H1 (cell line): Measurements from ENCODE around the gene ASIC1. TPM values are rescaled to one million over a fixed set of nuclear protein-coding genes. Genes with fewer than 3 reads are reported as not detected.

Experiments used
- CTCF ChIA-PET: fragments of 300-600 bp; sonication (Branson Sonifier 250); formaldehyde crosslinking; loops from one replicate; lab custom pipeline; 2021; ENCODE audit not compliant: partially characterized antibody; lab: Charles Lee
- POLR2A ChIA-PET: fragments of 300-600 bp; sonication (Branson Sonifier 250); formaldehyde crosslinking; loops from one replicate; lab custom pipeline; 2021; ENCODE audit warnings: inconsistent platforms; ENCODE audit not compliant: partially characterized antibody; lab: Charles Lee
- DNase-seq, 2 experiments: peaks; one replicate each; pipeline versions ENCODE4 v3.0.0 to v3.0.0-alpha.2; 2010 to 2022; ENCODE audit warnings: low spot score in 2 of 2, low read depth in 1 of 2, mixed read lengths in 1 of 2
- FAIRE-seq: peaks from 2 replicates; lab custom pipeline; 2011; peaks lifted over from hg19 to GRCh38; lab: Jason Lieb, UNC
- H2AFZ ChIP-seq: 2 replicates; pipeline ENCODE4 v1.8.1; 2012; ENCODE audit warnings: low read length, inconsistent platforms
- H2AK5ac ChIP-seq: 2 replicates; pipeline ENCODE4 v1.6.1; 2013; ENCODE audit warnings: low read depth, low read length
- H2BK120ac ChIP-seq: replicated peaks from 2 replicates; pipeline ENCODE3; 2013; ENCODE audit warnings: low read depth, low read length, inconsistent platforms
- H2BK12ac ChIP-seq: 2 replicates; pipeline ENCODE4 v1.6.1; 2013; ENCODE audit warnings: low read depth, low read length
- H2BK15ac ChIP-seq: 2 replicates; pipeline ENCODE4 v1.6.1; 2013; ENCODE audit warnings: low read length
- H2BK20ac ChIP-seq: 2 replicates; pipeline ENCODE4 v1.6.1; 2013; ENCODE audit warnings: low read length
- H2BK5ac ChIP-seq: 2 replicates; pipeline ENCODE4 v1.6.1; 2013; ENCODE audit warnings: low read depth, low read length
- H3K14ac ChIP-seq: 2 replicates; pipeline ENCODE4 v1.6.1; 2013; ENCODE audit warnings: inconsistent platforms; ENCODE audit not compliant: insufficient read length
- H3K18ac ChIP-seq: 2 replicates; pipeline ENCODE4 v1.6.1; 2013; ENCODE audit warnings: low read length; ENCODE audit errors: extremely low read depth
- H3K23ac ChIP-seq: 2 replicates; pipeline ENCODE4 v1.6.1; 2013; ENCODE audit warnings: inconsistent platforms; ENCODE audit not compliant: insufficient read length
- H3K23me2 ChIP-seq: 2 replicates; pipeline ENCODE4 v1.6.1; 2013; ENCODE audit warnings: low read depth, low read length
- H3K27ac ChIP-seq: 2 replicates; pipeline ENCODE4 v1.6.1; 2011; ENCODE audit warnings: low read depth, low read length, inconsistent platforms
- H3K27me3 ChIP-seq, 4 experiments: replicated peaks in 1 of 4; 1 replicate in 1 of 4; 2 replicates in 3 of 4; pipeline versions ENCODE4 v1.6.1 to v1.8.1; 2011 to 2013; ENCODE audit warnings: low read length in 3 of 4, mild to moderate bottlenecking in 3 of 4, inconsistent platforms in 2 of 4, mixed read lengths in 2 of 4, moderate library complexity in 1 of 4; ENCODE audit not compliant: control insufficient read depth in 3 of 4, insufficient read depth in 3 of 4; ENCODE audit errors: extremely low read depth in 1 of 4
- H3K36me3 ChIP-seq, 4 experiments: 2 replicates each; pipeline versions ENCODE4 v1.6.1 to v1.8.1; 2011 to 2013; ENCODE audit warnings: mild to moderate bottlenecking in 4 of 4, low read length in 3 of 4, moderate library complexity in 2 of 4, control low read depth in 1 of 4, inconsistent platforms in 1 of 4; ENCODE audit not compliant: insufficient read depth in 4 of 4, control insufficient read depth in 2 of 4
- H3K4ac ChIP-seq: replicated peaks from 2 replicates; pipeline ENCODE3; 2013; ENCODE audit warnings: low read length, low read depth, mixed read lengths, inconsistent platforms; ENCODE audit not compliant: insufficient read length
- H3K4me1 ChIP-seq, 4 experiments: replicated peaks in 1 of 4; 1 replicate in 1 of 4; 2 replicates in 3 of 4; pipeline versions ENCODE4 v1.6.1 to v1.8.1; 2011 to 2013; ENCODE audit warnings: low read length in 3 of 4, inconsistent platforms in 2 of 4, mixed read lengths in 1 of 4; ENCODE audit not compliant: insufficient read depth in 4 of 4, control insufficient read depth in 3 of 4
- H3K4me2 ChIP-seq, 2 experiments: 2 replicates each; pipeline versions ENCODE4 v1.6.1 to v1.8.1; 2011 to 2013; ENCODE audit warnings: low read depth in 2 of 2, low read length in 2 of 2, control low read depth in 1 of 2, inconsistent platforms in 1 of 2, mild to moderate bottlenecking in 1 of 2; ENCODE audit not compliant: insufficient read depth in 1 of 2
- H3K4me3 ChIP-seq, 4 experiments: fragments of 200-600, 300-600 bp in 1 of 4; sonication (generic), shearing (Covaris generic), sonication (Bioruptor Twin) in 1 of 4; 2 replicates each; pipeline versions ENCODE4 v1.5.1 to v1.8.1; 2011 to 2016; ENCODE audit warnings: low read length in 4 of 4, low read depth in 3 of 4, control low read depth in 2 of 4, inconsistent platforms in 2 of 4, mild to moderate bottlenecking in 2 of 4, mixed read lengths in 1 of 4, moderate library complexity in 1 of 4; ENCODE audit not compliant: insufficient read depth in 2 of 4; ENCODE audit errors: extremely low read depth in 1 of 4
- H3K56ac ChIP-seq: replicated peaks from 2 replicates; pipeline ENCODE3; 2013; ENCODE audit warnings: low read depth, mild to moderate bottlenecking, mixed read lengths, low read length, inconsistent platforms; ENCODE audit not compliant: insufficient read length
- H3K79me1 ChIP-seq: 2 replicates; pipeline ENCODE4 v1.6.1; 2013; ENCODE audit warnings: low read depth, low read length, control low read depth
- H3K79me2 ChIP-seq, 2 experiments: 2 replicates each; pipeline versions ENCODE4 v1.6.1 to v1.8.1; 2012 to 2013; ENCODE audit warnings: low read length in 2 of 2, mild to moderate bottlenecking in 2 of 2, inconsistent platforms in 1 of 2; ENCODE audit not compliant: insufficient read depth in 2 of 2, control insufficient read depth in 1 of 2
- H3K9ac ChIP-seq, 4 experiments: replicated peaks in 1 of 4; 1 replicate in 1 of 4; 2 replicates in 3 of 4; pipeline versions ENCODE4 v1.6.1 to v1.8.1; 2011 to 2013; ENCODE audit warnings: low read depth in 3 of 4, low read length in 3 of 4, control low read depth in 2 of 4, mild to moderate bottlenecking in 2 of 4, moderate library complexity in 2 of 4, inconsistent platforms in 1 of 4; ENCODE audit errors: extremely low read depth in 1 of 4
- H3K9me3 ChIP-seq, 2 experiments: 2 replicates each; pipeline versions ENCODE4 v1.6.1 to v1.8.1; 2012 to 2013; ENCODE audit warnings: mild to moderate bottlenecking in 2 of 2, moderate library complexity in 2 of 2, control low read depth in 1 of 2, inconsistent platforms in 1 of 2, low read depth in 1 of 2, low read length in 1 of 2, mixed read lengths in 1 of 2; ENCODE audit not compliant: insufficient read depth in 2 of 2
- H4K20me1 ChIP-seq, 2 experiments: replicated peaks in 1 of 2; 2 replicates each; pipeline versions ENCODE3 to v1.8.1; 2011 to 2013; ENCODE audit warnings: inconsistent platforms in 2 of 2, low read length in 2 of 2, mild to moderate bottlenecking in 1 of 2; ENCODE audit not compliant: insufficient read depth in 2 of 2, control insufficient read depth in 1 of 2
- H4K5ac ChIP-seq: 2 replicates; pipeline ENCODE4 v1.6.1; 2013; ENCODE audit warnings: low read length, low read depth, mixed read lengths, inconsistent platforms; ENCODE audit not compliant: insufficient read length
- H4K8ac ChIP-seq: 2 replicates; pipeline ENCODE4 v1.8.0; 2013; ENCODE audit warnings: mild to moderate bottlenecking, moderate library complexity, low read length, inconsistent platforms; ENCODE audit not compliant: insufficient read depth; ENCODE audit errors: extremely low read depth
- H4K91ac ChIP-seq: replicated peaks from 2 replicates; pipeline ENCODE3; 2013; ENCODE audit warnings: low read length, mixed read lengths, inconsistent platforms; ENCODE audit not compliant: insufficient read length
- ASH2L ChIP-seq: fragments of 200-600, 300-600 bp; sonication (generic); IDR thresholded peaks from one replicate; pipeline ENCODE4 v1.7.1; 2017; ENCODE audit warnings: low read length
- CBX5 ChIP-seq: fragments of 300-800, 300-1000 bp; sonication (generic); IDR thresholded peaks from 2 replicates; pipeline ENCODE4 v1.7.1; 2016; ENCODE audit warnings: antibody characterized with exemption, low read length, low read depth
- EGR1 ChIP-seq: IDR thresholded peaks from 2 replicates; pipeline ENCODE4 v1.6.1; 2011; ENCODE audit warnings: low read depth, low read length, borderline replicate concordance
- GABPA ChIP-seq: IDR thresholded peaks from 2 replicates; pipeline ENCODE4 v1.6.1; 2011; ENCODE audit warnings: mild to moderate bottlenecking, low read length, moderate library complexity, borderline replicate concordance; ENCODE audit not compliant: insufficient read depth
- HDAC2 ChIP-seq, 2 experiments: fragments of 300-600 bp in 1 of 2; sonication (generic) in 1 of 2; IDR thresholded peaks; 2 replicates each; pipeline ENCODE4 v1.6.1; 2011 to 2012; ENCODE audit warnings: low read depth in 2 of 2, low read length in 2 of 2, mild to moderate bottlenecking in 2 of 2, moderate library complexity in 2 of 2, borderline replicate concordance in 1 of 2, inconsistent platforms in 1 of 2
- KDM1A ChIP-seq: fragments of 200-600, 300-600 bp; sonication (generic); IDR thresholded peaks from 2 replicates; pipeline ENCODE4 v1.7.1; 2016; ENCODE audit warnings: mild to moderate bottlenecking, low read length, borderline replicate concordance
- MAX ChIP-seq: IDR thresholded peaks from 2 replicates; pipeline ENCODE4 v1.6.1; 2012; ENCODE audit warnings: inconsistent platforms
- RFX5 ChIP-seq: IDR thresholded peaks from 2 replicates; pipeline ENCODE4 v1.6.1; 2011; ENCODE audit warnings: low read depth, low read length, improper control_type of control experiment, borderline replicate concordance
- RXRA ChIP-seq: IDR thresholded peaks from 2 replicates; pipeline ENCODE4 v1.6.1; 2011; ENCODE audit warnings: low read depth, mild to moderate bottlenecking, low read length, moderate library complexity; ENCODE audit not compliant: insufficient read depth
- TAF1 ChIP-seq: IDR thresholded peaks from 2 replicates; pipeline ENCODE4 v1.6.1; 2011; ENCODE audit warnings: mild to moderate bottlenecking, low read depth, low read length
- TBP ChIP-seq: IDR thresholded peaks from 2 replicates; pipeline ENCODE4 v1.6.1; 2011; ENCODE audit warnings: low read depth, low read length, improper control_type of control experiment
- WGBS, 2 experiments: shearing (Covaris generic) in 1 of 2; methylation state at CpG; one replicate each; pipeline versions ENCODE4 v1.1.6 to v1.1.7; 2013 to 2015; ENCODE audit warnings: low lambda C conversion rate in 2 of 2, mixed read lengths in 2 of 2, inconsistent platforms in 1 of 2, low coverage in 1 of 2, missing lambda C conversion rate in 1 of 2; ENCODE audit not compliant: insufficient replicate concordance in 2 of 2, insufficient coverage in 1 of 2, insufficient read length in 1 of 2; ENCODE audit errors: extremely low coverage in 1 of 2, missing lambda C conversion rate in 1 of 2; 5-methylcytosine and 5-hydroxymethylcytosine counted together
- polyA plus RNA-seq, 7 experiments: library from polyadenylated mRNA; depleted of rRNA in 3 of 7; stranded (reverse) in 5 of 7; unstranded in 2 of 7; fragments of >200 nt in 5 of 7; fragments of 200-250 nt in 2 of 7; gene quantifications; 1 replicate in 5 of 7; 2 replicates in 1 of 7; 4 replicates in 1 of 7; pipeline versions ENCODE4 v1.2.1 to v1.2.3, GENCODE V29; 2011 to 2013; ENCODE audit warnings: missing spikeins in 2 of 7, mixed read lengths in 2 of 7
- total RNA-seq: library from RNA; stranded (reverse); fragmentation: NEBNext Ultra II Directional; extraction: Animal tissue kit (Norgen Biotek cat#: 25700); gene quantifications from 2 replicates; pipeline ENCODE4 v1.2.1, GENCODE V29; 2021

ASIC1 gene
- total and polyA plus RNA-seq, 2 of the 8 experiments (the other 6 are each of a cell fraction or from before 2014, with no cell fraction given): 2.4 to 4.4 TPM

GRCh38 chr12:50032854-50033581 lies 24.4 kb upstream of the ASIC1 start:
- Histone ChIP-seq H3K4me3 (peak overlapping the region; percentile 32 to 67 (median 65)), H2AFZ (peak overlapping the region; percentile 71; the same call in 1 of the 2 replicates), H3K9me3 (no peaks in the 10 kb centered on the region), H3K79me2 (no peaks in the 10 kb centered on the region), H2BK120ac (no peak overlapping the region), H3K4ac (no peak overlapping the region), H3K27me3 (peaks cover 0 to 2% (median 0%) of the 10 kb centered on the region in 4 experiments; a peak in 3 of 7 replicates), H2BK5ac (no peak overlapping the region; the same call in 1 of the 2 replicates), H3K4me2 (peak overlapping the region; percentile 37 to 72), H2BK20ac (no peak overlapping the region), H4K20me1 (no peaks in the 10 kb centered on the region), H3K27ac (no peak overlapping the region), H4K91ac (peak overlapping the region; percentile 54), H3K18ac (peak overlapping the region; percentile 71), H4K5ac (no peak overlapping the region), H3K23me2 (peaks cover 6% of the 10 kb centered on the region; the same call in 1 of the 2 replicates), H2BK15ac (no peak overlapping the region), H3K36me3 (no peaks in the 10 kb centered on the region), H3K4me1 (peaks cover 0 to 3% (median under 1%) of the 10 kb centered on the region in 4 experiments; a peak in 1 of 7 replicates), H2AK5ac (no peak overlapping the region), H2BK12ac (0 out of 2 replicates have a peak overlapping the region, but pooled peaks have one; percentile 27), H3K14ac (no peak overlapping the region), H3K23ac (no peak overlapping the region), H3K79me1 (no peaks in the 10 kb centered on the region), H3K56ac (no peak overlapping the region), H3K9ac (no peak overlapping the region), H4K8ac (peak overlapping the region; percentile 83; the same call in 1 of the 2 replicates)
- no peak for FAIRE-seq
- ChIA-PET CTCF (interaction anchor here (0.6 to 13.4 kb wide), 6 partner anchors 19 to 604 kb away, joined by 3 to 257 read pairs (median 4); no protein-coding TSS in a partner anchor), POLR2A (interaction anchor here (0.6 to 1.4 kb wide), 2 partner anchors 54 to 66 kb away, joined by 3 read pairs; no protein-coding TSS in a partner anchor)
- DNase-seq: peak in 1 of 2 experiments; percentile 71
- 4% methylated on average over 25 of the region's 37 CpGs; no CpG with 5 or more reads in 1 of the 2 experiments for WGBS, 2 experiments
- TF ChIP-seq HDAC2 (IDR thresholded peaks at IDR 0.05; ENCODE audit: borderline replicate concordance in 1 of 2, low read depth in 2 of 2, low read length in 2 of 2): 0 out of 4 replicates have a peak, but pooled peaks of 1 of the 2 experiments have one; percentile 52
- TF ChIP-seq EGR1: no peak
- peak; percentile 74 for TF ChIP-seq ASH2L
- 0 out of 2 replicates have a peak, but pooled peaks have one; percentile 9 for TF ChIP-seq MAX
- TF ChIP-seq TBP: peak; percentile 61
- TF ChIP-seq RXRA: no peak
- no peak for TF ChIP-seq GABPA
- TF ChIP-seq CBX5: no peak
- TF ChIP-seq KDM1A: 0 out of 2 replicates have a peak, but pooled peaks have one; percentile 6
- no peak for TF ChIP-seq TAF1
- TF ChIP-seq RFX5: no peak
